ENCODE results near the gene MBD3L3. TPM values are rescaled to one million over a fixed set of nuclear protein-coding genes. Genes with fewer than 3 reads are reported as not detected.

MBD3L3 gene
- total and polyA plus RNA-seq, 10 of the 15 experiments (the other 5 are each of a cell fraction or from before 2014, with no cell fraction given), result not detected

- H3K4me2 ChIP-seq (ENCODE audit: control insufficient read depth, insufficient read depth), result peak overlapping the region; percentile 66
- FAIRE-seq, result no peak
- peak; percentile 48 for ATAC-seq
- SMC1A ChIA-PET (ENCODE audit: uncharacterized antibody, unreplicated experiment), result interaction anchor here (0.6 to 2.8 kb wide), 10 partner anchors 14 to 697 kb away, joined by 3 to 13 read pairs (median 4); partner anchors contain the start of genes ALKBH7 and TRAPPC5
- peaks cover 4% of the 10 kb centered on the region; the same call in 2 of the 3 replicates for H3K9me3 ChIP-seq (replicated peaks; ENCODE audit: control insufficient read depth, insufficient read depth, low read length)
- H4K20me1 ChIP-seq (ENCODE audit: control insufficient read depth, insufficient read depth), result no peaks in the 10 kb centered on the region
- RAD21 ChIA-PET (ENCODE audit: unreplicated experiment), result interaction anchor here (1.2 to 2.3 kb wide), 12 partner anchors 30 to 311 kb away, joined by 3 to 15 read pairs (median 5); partner anchors contain the start of gene ARHGEF18
- H3K79me2 ChIP-seq (ENCODE audit: control insufficient read depth, insufficient read depth, low read length), result peaks cover 12% of the 10 kb centered on the region
- no peak for DNase-seq (ENCODE audit: low read depth, low spot score)
- peak overlapping the region; percentile 84 for H3K27ac ChIP-seq (ENCODE audit: control insufficient read depth, insufficient read depth)
- no peaks in the 10 kb centered on the region for H3K4me1 ChIP-seq (ENCODE audit: control insufficient read depth, insufficient read depth, low read length)
- CTCF ChIA-PET, result interaction anchor here (0.6 to 2.5 kb wide), 9 partner anchors 12 to 224 kb away, joined by 3 to 6 read pairs (median 5); partner anchors contain the start of gene INSR
- POLR2A ChIA-PET, result interaction anchor here (1.4 to 1.9 kb wide), 4 partner anchors 14 to 72 kb away, joined by 4 to 14 read pairs (median 9); no protein-coding TSS in a partner anchor
- peak overlapping the region; percentile 84 for H2AFZ ChIP-seq (ENCODE audit: control insufficient read depth, low read depth, low read length)
- intact Hi-C loops (cut with micrococcal nuclease; ENCODE audit: unreplicated experiment), result no loop called here
- 0% methylated on average over 12 of the region's 12 CpGs for WGBS (ENCODE audit: insufficient coverage, insufficient replicate concordance, low lambda C conversion rate, missing lambda C conversion rate)
- in situ Hi-C loops (cut with MboI), result no loop called here
- no peak for TF ChIP-seq TARDBP (IDR thresholded peaks at IDR 0.05; ENCODE audit: borderline replicate concordance)
- peak; percentile 73 for TF ChIP-seq YY1 (IDR thresholded peaks at IDR 0.05; ENCODE audit: low read depth, low read length)
- TF ChIP-seq BACH1 (IDR thresholded peaks at IDR 0.05; ENCODE audit: borderline replicate concordance), result 0 out of 2 replicates have a peak, but pooled peaks have one; percentile 9
- no peak for TF ChIP-seq SREBF2 (IDR thresholded peaks at IDR 0.05; ENCODE audit: low read length)
- peak overlapping the region; percentile 91 for H3K4me3 ChIP-seq
- no peaks in the 10 kb centered on the region for H3K27me3 ChIP-seq (replicated peaks in 1 of 2; ENCODE audit: control insufficient read depth in 2 of 2, insufficient read depth in 2 of 2, low read length in 1 of 2)
- peak overlapping the region; percentile 91 for H3K9ac ChIP-seq (ENCODE audit: control insufficient read depth, insufficient read depth, low read length)
- BruUV-seq (replicated peaks), result no TSS peak
- peaks cover 11 to 12% of the 10 kb centered on the region in 2 experiments for H3K36me3 ChIP-seq (ENCODE audit: control insufficient read depth in 2 of 2, insufficient read depth in 2 of 2, low read length in 1 of 2)
Measured at GRCh38 chr19:7069904-7070226, 11.4 kb upstream of the MBD3L3 start.

- Histone ChIP-seq H3K36me3 (ENCODE audit: control insufficient read depth in 2 of 2, insufficient read depth in 2 of 2, low read length in 1 of 2) (peaks cover 8 to 12% of the 10 kb centered on the region in 2 experiments), H2AFZ (ENCODE audit: control insufficient read depth, low read depth, low read length) (peak within 1 kb of the TSS; percentile 86), H3K9ac (ENCODE audit: control insufficient read depth, insufficient read depth, low read length) (peak within 1 kb of the TSS; percentile 91), H3K9me3 (replicated peaks; ENCODE audit: control insufficient read depth, insufficient read depth, low read length) (peaks cover 4% of the 10 kb centered on the region; the same call in 2 of the 3 replicates), H3K4me3 (peak within 1 kb of the TSS; percentile 91), H4K20me1 (ENCODE audit: control insufficient read depth, insufficient read depth) (no peaks in the 10 kb centered on the region), H3K4me1 (ENCODE audit: control insufficient read depth, insufficient read depth, low read length) (no peaks in the 10 kb centered on the region), H3K27ac (ENCODE audit: control insufficient read depth, insufficient read depth) (peak within 1 kb of the TSS; percentile 84), H3K27me3 (replicated peaks in 1 of 2; ENCODE audit: control insufficient read depth in 2 of 2, insufficient read depth in 2 of 2, low read length in 1 of 2) (no peaks in the 10 kb centered on the region), H3K4me2 (ENCODE audit: control insufficient read depth, insufficient read depth) (peak within 1 kb of the TSS; percentile 69), H3K79me2 (ENCODE audit: control insufficient read depth, insufficient read depth, low read length) (peaks cover 12% of the 10 kb centered on the region)
- DNase-seq (ENCODE audit: low read depth, low spot score), result peak; percentile 88
- ChIA-PET POLR2A (interaction anchor here (0.6 to 1.9 kb wide), 13 partner anchors 15 to 329 kb away, joined by 3 to 14 read pairs (median 4); no protein-coding TSS in a partner anchor), SMC1A (ENCODE audit: uncharacterized antibody, unreplicated experiment) (interaction anchor here (0.6 to 2.8 kb wide), 13 partner anchors 29 to 708 kb away, joined by 3 to 13 read pairs (median 4); partner anchors contain the start of genes ALKBH7, CLPP and TRAPPC5), CTCF (interaction anchor here (0.6 to 2.5 kb wide), 12 partner anchors 12 to 329 kb away, joined by 3 to 6 read pairs (median 4); partner anchors contain the start of gene INSR), RAD21 (ENCODE audit: unreplicated experiment) (interaction anchor here (0.6 to 2.3 kb wide), 17 partner anchors 30 to 311 kb away, joined by 3 to 15 read pairs (median 5); partner anchors contain the start of genes ARHGEF18 and VAV1)
- peak; percentile 87 for FAIRE-seq
- in situ Hi-C loops (cut with MboI) (no loop called here), intact Hi-C loops (cut with micrococcal nuclease; ENCODE audit: unreplicated experiment) (no loop called here)
- 3% methylated on average over 52 of the region's 56 CpGs for WGBS (ENCODE audit: insufficient coverage, insufficient replicate concordance, low lambda C conversion rate, missing lambda C conversion rate)
- peak; percentile 99 for ATAC-seq
- BruUV-seq (replicated peaks), result no TSS peak
- no peak for TF ChIP-seq ZNF622 (IDR thresholded peaks at IDR 0.05)
- TF ChIP-seq EGR1 (IDR thresholded peaks at IDR 0.05; ENCODE audit: borderline replicate concordance in 1 of 2, low read depth in 2 of 2, low read length in 2 of 2), result peak in 1 of 2 experiments; percentile 89; a peak in 2 of 3 replicates
- peak; percentile 61; the same call in 1 of the 2 replicates for TF ChIP-seq CHD2 (IDR thresholded peaks at IDR 0.05; ENCODE audit: borderline replicate concordance, low read depth, low read length)
- peak; percentile 95 for TF ChIP-seq POLR2AphosphoS5 (IDR thresholded peaks at IDR 0.05; ENCODE audit: low read length)
- no peak for TF ChIP-seq YBX1 (IDR thresholded peaks at IDR 0.05)
- TF ChIP-seq TCF7 (IDR thresholded peaks at IDR 0.05; ENCODE audit: borderline replicate concordance), result no peak
- TF ChIP-seq ASH2L (IDR thresholded peaks at IDR 0.05; ENCODE audit: borderline replicate concordance, low read depth), result 0 out of 2 replicates have a peak, but pooled peaks have one; percentile 69
- TF ChIP-seq IRF4 (IDR thresholded peaks at IDR 0.05; ENCODE audit: low read depth, low read length), result no peak
- TF ChIP-seq ZBTB4 (CRISPR knock-in tag; IDR thresholded peaks at IDR 0.05), result no peak
Measured at GRCh38 chr19:7069042-7069903, 10.8 kb upstream of the MBD3L3 start, which contains the start of gene ZNF557. TSS of gene ZNF557 (plus strand) at chr19:7069703. CDS start at chr19:7075075, 5,372 bp downstream.

Measured in GM12878 (cell line).